Urothelium cell line (cell line): Measurements from ENCODE around the gene MGAT5B.
"Not testable (repeated sequence)": the region's sequence is repeated elsewhere in the genome, so short reads cannot be mapped to it uniquely, and the experiment has no call there.

Experiments
- DNase-seq: peaks from one replicate; pipeline ENCODE4 v3.0.0; 2011; ENCODE audit warnings: low spot score, mixed read lengths
- FAIRE-seq: peaks from 2 replicates; lab custom pipeline; 2011; peaks lifted over from hg19 to GRCh38; lab: Jason Lieb, UNC

MGAT5B gene

DNA sequence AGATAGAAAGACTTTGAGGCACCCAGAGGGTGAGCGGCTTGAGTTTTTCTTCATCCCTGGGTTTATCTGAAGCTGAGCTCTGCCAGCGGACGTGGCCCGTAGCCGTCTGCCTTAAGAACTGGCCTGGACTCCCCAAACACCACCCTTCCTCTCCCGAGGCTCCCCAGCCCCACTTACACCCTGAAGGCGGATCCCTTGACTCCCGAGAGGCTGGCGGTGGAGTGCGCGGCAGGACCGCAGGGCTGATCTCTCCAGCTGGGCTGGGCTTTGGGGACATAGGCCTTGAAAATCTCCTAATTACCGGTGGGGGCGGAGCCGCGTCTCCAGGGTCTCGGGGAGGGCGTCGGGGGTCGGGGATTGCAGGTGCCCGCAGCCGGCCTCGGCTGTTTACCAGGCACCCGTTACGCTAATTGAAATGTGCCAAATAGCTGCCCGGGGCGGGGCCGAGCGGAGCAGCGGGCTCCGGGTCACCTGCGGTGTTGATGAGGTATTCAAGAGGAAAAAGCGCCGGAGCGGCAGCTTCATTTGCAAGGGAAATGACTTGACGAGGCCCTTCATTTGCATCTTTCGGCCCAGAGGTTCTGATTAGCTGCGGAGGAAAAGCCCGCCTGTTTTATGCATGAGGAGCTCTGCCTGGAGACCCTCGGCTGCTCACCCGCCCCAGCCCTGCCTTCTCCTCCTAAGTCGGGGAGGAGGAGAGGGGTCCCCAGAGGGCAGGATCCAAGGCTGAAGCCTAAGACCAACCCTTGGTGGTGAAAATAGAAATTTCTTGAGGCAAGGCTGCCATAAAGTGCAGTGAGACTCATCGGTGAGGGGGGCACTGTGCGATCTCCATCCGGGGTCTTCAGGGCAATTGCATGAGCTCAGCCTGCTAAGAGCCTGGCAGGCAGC, 100.7 kb downstream of the MGAT5B start:
- FAIRE-seq, result no peak
- no peak for DNase-seq

DNA sequence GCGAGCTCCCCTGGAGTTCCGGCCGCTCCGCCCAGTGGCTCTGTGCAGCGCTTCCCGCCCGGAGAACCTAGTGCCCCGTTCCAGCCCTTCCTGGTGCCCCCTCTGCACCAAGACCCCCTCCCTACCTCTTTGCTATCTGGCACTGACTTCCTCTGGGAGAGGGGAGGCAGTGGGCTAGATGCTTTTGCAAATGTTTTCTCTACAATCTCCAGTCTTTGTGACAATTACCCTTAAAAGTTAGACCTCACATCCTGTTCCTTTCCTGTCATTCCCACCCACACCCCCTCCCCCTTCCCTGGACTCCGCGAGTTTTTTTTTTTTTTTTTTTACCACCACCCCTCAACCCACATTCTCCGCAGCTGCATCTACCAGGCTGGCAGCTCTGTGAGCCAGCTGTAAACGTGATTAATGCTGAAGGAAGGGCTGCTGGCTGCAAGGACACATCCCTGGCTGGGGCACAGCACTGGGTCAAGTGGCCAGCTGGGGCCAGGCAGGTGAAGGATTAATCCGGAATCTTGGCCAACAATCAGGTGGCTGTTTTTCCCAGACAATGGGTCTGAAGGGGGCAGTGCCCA, 101.5 kb downstream of the MGAT5B start:
- no peak for FAIRE-seq
- DNase-seq, result peak; percentile 37

DNA sequence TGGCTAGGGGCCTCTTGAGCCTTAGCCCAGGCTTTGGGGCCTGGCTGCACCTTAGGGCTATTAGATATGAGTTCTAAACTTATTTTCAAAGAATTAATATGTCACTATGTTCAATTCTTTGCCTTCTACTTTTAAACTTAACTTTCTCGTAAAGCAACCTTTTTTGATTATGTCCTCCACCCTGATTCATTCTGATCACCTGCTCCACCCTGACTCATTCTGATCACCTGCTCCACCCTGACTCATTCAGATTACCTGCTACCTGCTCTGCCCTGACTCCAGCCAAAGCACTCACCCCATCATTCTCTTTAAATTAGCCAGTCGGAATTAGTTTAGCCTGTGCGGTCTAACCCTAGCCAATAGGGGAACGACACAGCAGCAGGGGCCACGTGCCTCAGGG, 102.0 kb downstream of the MGAT5B start:
- FAIRE-seq, DNase-seq: not testable (repeated sequence)

GRCh38 chr17:76972046-76972641, 103.9 kb downstream of the MGAT5B start:
- FAIRE-seq (no peak), DNase-seq (no peak)

DNA sequence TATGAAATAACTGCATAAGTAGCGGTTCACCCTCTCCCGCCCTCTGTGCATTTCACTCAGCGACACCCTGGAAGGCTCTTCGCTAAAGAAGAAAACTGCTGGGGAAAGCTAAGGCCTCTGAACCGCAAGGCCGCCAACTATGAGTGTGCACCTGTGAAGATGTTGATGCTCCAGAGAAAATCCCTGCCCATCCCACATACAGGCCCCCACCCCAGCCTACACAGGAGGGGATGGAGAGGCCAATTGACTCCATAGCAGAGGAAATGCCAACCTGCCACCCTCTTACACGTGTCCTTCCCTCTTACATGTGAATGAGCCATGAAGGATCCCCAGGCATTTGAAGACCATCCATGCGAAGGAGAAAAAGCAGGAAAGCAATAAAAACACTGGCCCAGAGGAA, 104.8 kb downstream of the MGAT5B start:
- no peak for DNase-seq
- no peak for FAIRE-seq

- no peak for FAIRE-seq
- DNase-seq, result no peak
These were observed 106.5 kb downstream of the MGAT5B start for GRCh38 chr17:76974721-76975120.

- not testable (repeated sequence) for DNase-seq, FAIRE-seq
These were observed 109.8 kb downstream of the MGAT5B start for GRCh38 chr17:76978050-76978449.

- DNase-seq (no peak), FAIRE-seq (no peak)
These were observed 113.5 kb downstream of the MGAT5B start for GRCh38 chr17:76981545-76982295.

DNA sequence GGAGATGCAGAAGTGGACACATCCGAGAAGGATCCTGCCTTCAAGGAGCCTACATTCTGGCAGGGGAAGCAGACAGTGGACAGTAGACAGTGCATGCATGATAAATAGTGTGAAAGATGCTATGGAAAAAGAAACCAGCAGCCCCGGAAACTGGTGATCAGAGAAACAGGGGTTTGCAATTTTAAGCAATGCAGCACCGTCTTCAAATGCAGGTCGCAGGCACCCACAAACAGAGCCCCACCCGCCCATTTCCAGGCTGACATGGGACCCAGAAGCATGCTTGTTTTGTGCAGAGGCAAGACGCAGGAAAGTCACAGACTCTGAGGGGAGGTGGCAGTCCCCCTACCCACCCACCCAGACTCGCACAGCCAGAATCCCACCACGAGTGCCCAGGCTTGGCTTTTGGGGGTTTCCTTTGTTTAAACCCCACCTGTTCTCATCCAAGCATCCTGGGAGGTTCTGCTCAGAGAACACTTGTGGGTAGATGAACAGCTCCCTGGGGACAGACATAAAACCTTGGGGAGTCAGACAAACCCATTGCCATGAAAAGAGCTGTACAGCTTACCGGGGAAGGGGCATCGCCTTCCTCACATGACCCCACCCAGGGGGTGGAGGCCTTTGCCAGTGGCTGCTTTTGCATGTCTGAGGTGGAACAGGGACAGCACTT, 114.3 kb downstream of the MGAT5B start:
- DNase-seq (no peak), FAIRE-seq (no peak)

GRCh38 chr17:76983075-76983775, 115.0 kb downstream of the MGAT5B start:
- no peak for FAIRE-seq
- DNase-seq, result no peak

- FAIRE-seq, result no peak
These were observed 118.2 kb downstream of the MGAT5B start for GRCh38 chr17:76986365-76986764.

GRCh38 chr17:76987486-76988093, 119.4 kb downstream of the MGAT5B start:
- peak; percentile 77 for FAIRE-seq

More at GRCh38 chr17:76986365-76986764, 118.2 kb downstream of the MGAT5B start:
- no peak for DNase-seq

DNA sequence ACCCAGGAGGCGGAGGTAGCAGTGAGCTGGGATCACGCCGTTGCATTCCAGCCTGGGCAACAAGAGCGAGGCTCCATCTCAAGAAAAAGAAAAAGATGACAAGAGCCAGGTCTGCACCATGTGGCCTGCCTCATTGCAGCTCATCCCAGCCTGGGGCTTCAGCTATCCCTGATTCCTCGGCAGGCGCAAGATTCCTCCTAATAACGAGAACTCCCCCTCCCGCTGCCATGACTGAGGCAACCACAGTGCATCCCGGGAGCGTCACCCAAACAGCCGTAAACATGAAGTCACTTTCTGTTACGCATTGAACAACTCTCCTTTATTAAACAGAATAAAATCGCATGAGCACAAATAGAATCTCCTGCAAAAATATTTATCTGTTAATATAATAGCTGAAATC, 120.6 kb downstream of the MGAT5B start:
- no peak for DNase-seq
- FAIRE-seq, result no peak

More at GRCh38 chr17:76987486-76988093, 119.4 kb downstream of the MGAT5B start:
- no peak for DNase-seq

GRCh38 chr17:76989519-76989918, 121.3 kb downstream of the MGAT5B start:
- DNase-seq (no peak), FAIRE-seq (no peak)

- FAIRE-seq (no peak), DNase-seq (no peak)
These were observed 124.7 kb downstream of the MGAT5B start for GRCh38 chr17:76992891-76993290.

DNA sequence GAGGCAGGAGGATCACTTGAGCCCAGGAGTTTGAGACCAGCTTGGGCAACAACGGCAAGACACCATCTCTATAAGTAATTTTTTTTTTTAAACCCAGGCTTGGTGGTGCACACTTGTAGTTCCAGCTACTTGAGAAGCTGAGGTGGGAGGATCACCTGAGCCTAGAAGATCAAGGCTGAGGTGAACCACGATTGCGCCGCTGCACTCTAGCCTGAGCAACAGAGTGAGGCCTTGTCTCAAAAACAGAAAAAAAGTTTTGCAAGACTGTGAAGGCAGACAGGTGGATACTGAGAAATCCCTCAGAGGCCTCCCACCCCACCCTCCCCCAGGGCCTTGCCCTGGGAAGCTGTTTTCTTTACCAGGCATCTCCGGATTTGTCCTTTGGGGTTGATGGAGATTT, 125.4 kb downstream of the MGAT5B start:
- no peak for FAIRE-seq
- no peak for DNase-seq

DNA sequence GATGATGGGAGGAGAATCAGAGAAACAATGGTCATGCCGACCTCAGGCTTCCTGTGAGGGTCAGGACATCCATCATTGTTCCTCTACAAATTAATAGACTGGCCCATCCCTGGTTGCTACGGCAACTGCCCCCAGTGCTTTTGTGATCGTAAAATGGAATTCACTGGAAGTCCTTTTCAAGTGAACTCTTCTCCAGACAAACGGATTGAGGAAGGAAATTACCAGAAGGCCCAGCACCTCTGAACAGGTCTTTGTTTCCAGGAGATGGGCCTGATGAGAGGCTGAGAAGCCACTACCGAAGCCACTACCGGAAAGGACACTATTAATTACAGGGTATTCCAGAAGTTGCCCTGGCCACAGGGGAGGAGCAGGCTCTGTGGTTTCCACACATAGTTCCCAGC, 126.0 kb downstream of the MGAT5B start:
- FAIRE-seq, result no peak
- DNase-seq, result peak; percentile 40

DNA sequence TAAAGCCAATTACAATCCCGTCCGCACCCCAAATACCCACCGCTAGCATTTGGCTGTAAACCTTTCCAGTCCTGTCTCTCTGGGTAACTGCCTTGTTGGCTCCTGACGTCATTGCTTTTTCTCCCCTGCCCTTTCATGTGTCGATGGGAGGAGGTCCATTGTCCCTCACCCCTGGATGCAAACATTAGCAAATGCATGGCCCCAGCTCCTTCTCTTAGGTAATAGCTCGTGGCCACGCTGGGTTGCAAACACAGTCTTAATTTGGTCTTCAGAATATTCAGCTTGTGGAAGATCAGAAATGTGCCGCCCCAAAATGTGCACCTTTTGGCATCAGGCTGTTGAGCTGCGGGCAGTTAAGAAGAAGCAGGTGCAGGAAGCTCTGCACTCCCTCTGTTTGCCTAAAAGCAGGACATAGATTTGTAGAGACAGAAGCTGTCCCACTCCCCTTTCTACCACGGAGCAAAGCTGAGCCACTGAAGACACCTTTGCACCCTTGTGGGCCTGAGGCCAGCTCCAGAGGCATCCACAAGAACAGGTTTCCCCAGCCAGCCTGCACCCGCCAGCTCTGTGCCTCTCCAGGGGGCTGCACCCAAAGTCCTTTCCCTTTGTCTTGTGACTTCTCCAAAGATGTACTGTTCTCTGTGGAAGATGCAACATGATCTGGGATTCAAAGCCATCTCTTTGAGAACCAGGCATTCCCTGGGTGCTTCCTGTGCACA, 127.3 kb downstream of the MGAT5B start:
- FAIRE-seq (no peak), DNase-seq (no peak)
